G401 (cell line): ENCODE measurements around the gene PSMD13. TPM values are rescaled to one million over a fixed set of nuclear protein-coding genes. Genes with fewer than 3 reads are reported as not detected.

ENCODE experiments used
- DNase-seq: peaks from one replicate; pipeline ENCODE4 v3.0.0-alpha.2; 2015; ENCODE audit warnings: low spot score
- in situ Hi-C: cut with HindIII; loops from 2 replicates; pipeline ENCODE4 v1.10.0; 2016; ENCODE audit warnings: low sequenced_read_pairs, mixed read lengths
- total RNA-seq: library from RNA; depleted of rRNA; stranded (reverse); fragments of >200 nt; shearing (Covaris generic); gene quantifications from 2 replicates; pipeline ENCODE4 v1.2.3, GENCODE V29; 2014

PSMD13 gene
- total RNA-seq, 1 experiment from 2014 or later: 208 TPM

DNA sequence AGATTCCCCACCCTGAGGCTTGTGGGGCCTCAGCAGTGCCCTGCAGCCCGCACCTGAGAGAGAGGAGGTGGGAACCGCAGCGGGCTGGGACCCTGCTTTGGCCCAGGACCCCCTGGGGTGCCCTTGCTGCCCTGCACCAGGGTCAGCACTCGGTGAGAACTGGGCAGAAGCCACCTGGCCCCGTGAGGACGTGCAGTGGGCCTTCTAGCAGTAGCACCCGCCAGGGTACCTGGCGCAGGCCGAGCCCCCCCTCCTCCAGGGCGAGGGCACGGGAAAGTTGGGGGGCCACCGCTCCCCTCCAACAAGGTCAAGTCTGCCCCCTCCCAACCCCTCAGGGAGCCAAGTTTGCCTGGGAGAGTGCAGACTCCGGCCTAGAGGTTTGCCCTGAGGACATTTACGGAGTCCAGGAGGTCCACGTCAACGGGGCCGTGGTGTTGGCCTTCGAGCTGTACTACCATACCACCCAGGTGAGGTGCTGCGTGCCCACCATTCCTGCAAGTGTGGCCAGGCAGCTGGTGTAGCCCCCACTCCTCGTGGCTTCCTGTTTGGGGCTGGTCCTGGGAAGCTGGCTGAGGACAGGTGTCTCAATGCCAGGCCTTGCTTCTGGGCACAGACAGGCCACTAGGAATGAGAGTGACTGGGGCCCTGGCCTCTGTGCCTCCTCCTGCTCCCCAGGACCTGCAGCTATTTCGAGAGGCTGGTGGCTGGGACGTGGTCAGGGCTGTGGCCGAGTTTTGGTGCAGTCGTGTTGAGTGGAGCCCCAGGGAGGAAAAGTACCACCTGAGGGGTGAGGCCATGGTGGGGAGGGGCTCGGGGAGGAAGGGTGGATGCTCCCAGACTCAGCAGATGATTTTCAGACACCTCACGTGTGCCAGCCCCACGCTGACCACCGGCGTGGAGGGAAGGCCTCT is 55.7 kb downstream of the PSMD13 start:
- in situ Hi-C loops: no loop called here
- no peak for DNase-seq

DNA sequence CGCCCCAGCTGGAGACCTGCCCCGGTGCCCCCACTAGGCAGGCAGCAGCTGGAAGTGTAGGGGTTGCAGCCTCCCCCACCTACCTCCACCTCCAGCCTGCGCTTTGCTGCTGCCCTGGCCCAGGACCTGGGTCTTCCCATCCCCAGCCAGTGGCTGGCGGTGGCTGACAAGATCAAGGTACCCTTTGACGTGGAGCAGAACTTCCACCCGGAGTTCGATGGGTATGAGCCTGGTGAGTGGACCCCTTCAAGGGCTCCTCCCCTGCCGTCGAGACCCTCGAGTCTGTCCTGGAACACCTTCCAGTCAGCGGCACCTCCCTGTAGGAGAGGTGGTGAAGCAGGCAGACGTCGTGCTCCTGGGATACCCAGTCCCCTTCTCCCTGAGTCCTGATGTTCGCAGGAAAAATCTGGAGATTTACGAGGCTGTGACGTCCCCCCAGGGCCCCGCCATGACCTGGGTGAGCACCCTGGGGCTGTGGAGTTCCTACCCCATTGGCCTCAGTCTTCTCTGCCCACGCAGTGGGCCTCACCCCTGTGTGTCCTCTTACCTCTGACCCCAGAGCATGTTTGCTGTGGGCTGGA is 56.6 kb downstream of the PSMD13 start:
- no peak for DNase-seq
- in situ Hi-C loops: no loop called here

DNA sequence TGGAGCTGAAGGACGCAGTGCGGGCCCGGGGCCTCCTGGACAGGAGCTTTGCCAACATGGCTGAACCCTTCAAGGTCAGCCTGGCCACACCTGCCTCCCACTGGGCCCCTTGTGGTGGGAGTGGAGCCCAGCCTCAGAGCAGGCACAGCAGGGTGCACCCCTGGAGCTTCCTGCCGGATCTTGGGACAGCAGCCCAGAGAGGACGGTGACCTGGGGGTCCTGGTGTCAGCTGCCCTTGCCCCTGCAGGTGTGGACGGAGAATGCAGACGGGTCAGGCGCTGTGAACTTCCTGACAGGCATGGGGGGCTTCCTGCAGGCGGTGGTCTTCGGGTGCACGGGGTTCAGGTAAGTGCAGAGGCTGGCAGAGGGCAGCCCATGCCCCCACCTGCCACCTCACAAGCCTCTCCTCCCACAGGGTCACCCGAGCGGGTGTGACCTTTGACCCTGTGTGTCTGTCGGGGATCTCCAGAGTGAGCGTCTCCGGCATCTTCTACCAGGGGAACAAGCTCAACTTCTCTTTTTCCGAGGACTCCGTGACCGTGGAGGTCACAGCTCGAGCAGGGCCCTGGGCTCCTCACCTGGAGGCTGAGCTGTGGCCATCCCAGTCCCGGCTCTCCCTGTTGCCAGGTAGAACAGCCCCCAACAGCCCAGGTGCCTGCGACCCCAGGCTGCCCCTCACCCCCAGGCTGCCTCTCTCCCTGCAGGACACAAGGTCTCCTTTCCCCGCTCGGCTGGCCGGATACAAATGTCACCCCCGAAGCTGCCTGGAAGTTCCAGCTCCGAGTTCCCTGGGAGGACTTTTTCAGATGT is 57.3 kb downstream of the PSMD13 start:
- DNase-seq: no peak
- in situ Hi-C loops: no loop called here

DNA sequence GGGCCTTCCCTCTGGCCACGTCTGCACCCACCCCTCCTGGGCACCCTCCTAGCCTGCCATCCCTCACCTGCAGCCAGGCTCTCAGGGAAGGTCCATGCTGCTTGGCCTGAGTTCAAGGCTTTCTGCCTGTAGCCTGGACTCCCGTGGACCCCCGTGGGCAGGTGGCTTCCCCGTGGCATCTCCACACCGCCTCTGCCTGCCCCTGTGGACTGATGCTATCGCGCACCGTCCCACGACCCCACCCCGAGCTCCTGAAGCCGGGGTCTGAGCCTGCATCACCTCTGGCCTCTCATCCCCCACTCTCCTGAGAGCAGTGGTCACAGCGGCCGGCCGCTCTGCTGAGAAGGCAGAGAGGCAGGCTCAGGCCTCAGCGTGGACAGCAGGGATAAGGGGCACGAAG is 58.0 kb downstream of the PSMD13 start:
- in situ Hi-C loops: no loop called here
- DNase-seq: no peak

DNA sequence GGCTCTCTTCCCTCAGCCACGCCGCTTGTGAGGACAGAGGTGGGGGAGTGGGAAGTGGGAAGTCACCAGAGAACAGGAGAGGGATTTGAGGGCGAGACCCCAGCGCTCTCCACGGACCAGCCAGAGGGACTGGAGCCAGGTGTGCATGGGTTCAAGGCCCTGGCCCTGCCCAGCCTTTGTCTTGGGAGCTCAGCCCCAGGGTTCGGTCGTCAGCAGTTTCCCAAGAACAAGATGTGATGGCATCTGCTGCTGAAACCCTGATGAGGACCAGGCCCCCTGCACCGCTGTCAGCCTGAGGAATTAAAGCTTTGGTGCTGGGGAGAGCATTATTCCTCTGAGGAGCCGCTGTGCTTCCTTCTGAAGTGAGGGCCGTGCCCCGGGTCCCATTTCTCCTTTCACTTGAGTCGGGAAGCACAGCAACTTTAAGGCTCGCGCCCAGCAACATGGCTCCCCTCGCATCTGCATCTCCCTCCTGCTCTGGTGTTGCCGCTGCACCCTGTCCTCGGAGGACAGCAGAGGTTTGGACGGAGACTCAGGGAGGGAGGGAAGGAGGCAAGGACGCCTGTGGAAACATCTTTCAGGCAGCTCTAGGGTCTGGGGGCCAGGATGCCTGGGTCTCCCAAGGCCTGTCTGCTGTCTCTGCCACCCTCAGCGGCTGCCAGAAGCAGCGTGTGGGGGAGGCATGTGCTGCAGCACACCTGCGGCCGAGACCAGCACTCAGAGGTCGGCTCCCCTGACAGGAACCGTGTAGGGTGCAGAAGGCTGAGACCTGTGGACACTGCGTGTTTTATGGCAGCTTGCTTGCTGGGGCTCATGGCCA is 58.8 kb downstream of the PSMD13 start:
- no peak for DNase-seq

DNA sequence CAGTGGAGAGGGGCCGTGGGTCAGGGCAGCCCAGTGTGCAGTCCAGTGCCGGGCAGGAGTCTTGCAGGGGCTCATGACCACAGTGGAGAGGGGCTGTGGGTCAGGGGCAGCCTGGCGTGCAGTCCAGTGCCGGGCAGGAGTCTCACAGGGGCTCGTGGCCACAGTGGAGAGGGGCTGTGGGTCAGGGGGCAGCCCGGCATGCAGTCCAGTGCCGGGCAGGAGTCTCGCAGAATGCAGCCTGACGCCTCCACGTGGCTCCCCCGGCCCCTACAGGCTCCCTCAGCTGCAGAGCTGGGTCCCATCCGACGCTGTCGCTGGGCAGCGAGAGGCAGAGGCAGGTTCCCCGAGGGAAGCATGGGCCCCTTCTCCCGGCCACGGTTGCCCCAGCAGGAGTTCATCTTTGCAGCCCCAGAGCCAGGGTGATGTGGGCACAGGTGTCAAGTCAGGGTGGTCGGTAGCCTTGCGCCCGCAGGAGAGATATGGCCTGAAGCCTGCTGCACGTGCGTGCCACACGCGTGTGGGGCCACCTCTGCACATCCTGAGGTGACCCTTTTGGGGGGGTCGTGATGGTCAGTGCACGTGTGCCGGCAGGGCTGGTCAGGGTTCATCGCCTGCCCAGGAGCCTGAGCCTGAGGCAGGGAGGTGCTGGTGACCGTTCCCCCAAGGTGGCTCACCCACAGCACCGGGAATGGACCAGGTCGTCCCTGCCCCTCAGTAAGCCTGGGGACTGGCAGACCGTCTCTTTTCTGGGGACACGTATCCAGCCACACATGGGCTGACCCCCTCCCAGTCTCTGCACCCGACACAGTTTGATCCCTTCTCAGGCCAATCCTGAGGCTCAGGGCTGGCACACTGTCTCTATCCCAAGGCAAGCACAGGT is 59.6 kb downstream of the PSMD13 start:
- in situ Hi-C loops: no loop called here
- no peak for DNase-seq

More for the DNA sequence above, 58.8 kb downstream of the PSMD13 start:
- in situ Hi-C loops: no loop called here

DNA sequence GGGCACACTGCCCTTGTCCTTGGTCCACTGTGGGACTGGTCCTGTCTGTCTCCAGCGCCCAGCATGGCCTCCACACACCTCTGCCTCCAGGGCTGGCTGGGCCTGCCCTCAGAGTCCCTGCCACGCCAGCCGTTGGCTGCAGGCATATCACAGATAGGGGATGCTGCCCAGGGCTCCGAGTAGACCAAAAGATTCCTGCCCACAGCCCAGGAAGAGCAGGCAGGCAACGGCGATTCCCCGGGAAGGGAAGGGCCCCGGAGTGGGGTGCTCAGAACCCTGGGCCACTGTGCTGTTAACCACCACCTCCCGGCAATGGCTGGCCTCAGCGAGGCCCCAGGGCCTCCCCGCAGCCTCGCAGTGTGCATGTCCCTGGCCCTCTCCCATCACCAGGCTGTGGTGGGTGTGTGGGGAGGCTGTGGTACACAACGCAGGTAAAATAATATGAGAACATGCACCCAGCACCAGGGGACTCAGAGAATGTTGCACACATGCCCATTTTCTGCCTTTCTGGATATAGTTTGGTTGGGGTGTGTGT is 60.3 kb downstream of the PSMD13 start:
- DNase-seq: no peak
- in situ Hi-C loops: no loop called here

DNA sequence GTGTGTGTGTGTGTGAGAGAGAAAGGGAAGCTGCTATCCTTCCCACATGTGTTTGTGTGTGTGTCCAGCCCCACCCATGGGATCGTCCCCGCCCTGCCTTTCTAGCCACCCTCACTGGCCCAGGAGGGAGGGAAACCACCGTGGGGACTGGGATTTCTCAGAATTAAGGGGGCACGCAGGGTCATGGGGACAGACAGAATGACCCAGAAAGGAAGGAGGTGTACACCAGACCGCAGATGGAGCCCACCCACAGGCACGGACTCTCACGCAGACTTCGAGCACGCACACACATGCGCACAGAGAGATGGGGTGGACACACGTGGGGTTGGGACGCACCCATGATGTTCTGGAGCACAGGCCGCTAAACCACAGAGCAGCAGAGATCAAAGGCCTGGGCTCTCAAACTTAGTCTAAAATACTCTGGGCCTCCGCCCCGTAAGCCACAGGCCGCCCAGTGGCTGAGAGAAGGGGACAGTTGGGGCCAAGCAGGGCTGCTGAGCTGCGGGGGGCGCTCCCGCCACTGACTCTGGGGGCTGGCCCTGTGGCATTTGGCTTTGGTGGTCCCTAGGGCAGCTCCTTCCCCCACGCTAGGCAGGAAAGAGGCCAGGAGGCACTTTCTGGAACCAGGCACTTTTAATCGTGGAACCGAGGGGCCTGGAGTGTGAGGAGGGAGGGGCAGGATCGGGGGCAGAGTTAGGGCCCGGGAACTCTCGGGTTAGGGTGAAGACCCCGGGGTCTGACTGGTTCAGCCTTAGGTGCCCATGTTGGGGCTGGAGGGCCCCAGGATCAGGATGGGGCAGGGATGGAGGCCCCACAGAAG is 61.0 kb downstream of the PSMD13 start:
- no peak for DNase-seq
- in situ Hi-C loops: no loop called here

DNA sequence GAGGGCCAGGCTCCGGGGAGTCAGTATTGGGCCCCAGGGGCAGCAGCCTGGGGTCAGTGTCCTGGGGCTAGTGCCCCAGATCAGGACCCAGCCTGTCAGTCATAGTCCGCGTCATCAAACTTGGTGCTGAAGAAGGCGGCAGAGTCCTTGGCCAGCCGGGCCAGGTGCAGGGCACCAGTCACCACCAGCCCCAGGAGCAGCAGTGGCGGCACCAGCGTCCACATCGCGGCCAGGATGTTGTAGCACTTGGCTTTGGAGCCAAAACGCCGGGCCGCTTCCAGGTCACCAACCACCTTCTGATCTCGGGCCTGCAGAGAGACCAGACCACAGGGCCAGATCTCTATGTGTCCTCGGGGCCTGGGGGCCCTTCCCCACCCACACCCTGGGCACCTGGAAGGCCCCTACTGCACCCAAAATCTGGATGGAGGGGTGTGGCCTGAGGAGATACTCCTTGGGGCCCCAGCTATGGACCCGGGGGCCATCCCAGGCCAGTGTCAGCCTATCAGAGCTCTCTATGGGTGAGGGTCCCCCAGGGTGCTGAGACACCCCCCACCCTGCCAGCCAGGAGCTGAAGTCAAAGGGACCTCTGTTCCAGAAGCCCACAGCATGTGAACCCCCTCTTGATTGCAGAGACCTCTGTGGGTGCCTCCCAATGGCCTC is 61.8 kb downstream of the PSMD13 start:
- in situ Hi-C loops: no loop called here
- no peak for DNase-seq

DNA sequence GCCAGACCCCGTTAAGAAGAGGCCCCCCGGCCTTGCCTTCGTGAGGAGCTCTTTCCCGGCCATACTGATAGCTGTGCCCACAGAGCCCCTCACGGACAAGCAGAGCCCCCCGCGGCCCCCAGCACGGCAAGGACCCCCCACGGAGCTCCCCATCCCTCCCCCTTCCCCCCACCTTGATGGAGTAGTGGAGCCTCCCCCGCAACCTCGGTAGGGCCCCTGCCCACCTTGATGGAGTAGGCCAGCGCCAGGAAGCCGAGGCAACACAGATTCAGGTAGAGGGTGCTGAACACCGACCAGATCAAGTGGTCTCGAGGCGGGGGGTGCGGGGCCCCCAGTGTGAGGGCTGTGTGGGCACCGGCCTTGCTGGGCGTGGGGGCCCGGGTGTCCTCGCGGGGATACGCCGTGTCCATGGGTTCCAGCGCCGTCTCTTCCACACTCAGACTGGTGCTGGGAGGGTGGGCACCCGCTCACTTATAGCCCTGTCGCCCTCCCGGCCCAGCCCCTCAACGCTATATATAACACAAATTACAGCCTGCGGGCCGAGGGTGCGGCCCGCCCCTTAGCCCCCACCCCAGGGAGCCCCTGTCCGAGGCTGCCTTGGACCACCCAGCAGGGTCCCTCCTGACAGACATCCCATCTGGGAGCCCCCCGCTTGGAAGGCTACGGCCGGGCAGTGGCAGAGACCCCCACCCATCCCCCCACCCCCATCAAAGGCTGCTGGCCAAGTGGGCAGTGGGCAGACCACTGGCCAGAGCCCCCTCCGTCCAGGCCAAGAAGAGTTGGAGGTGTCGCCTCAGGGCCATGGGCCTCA is 62.5 kb downstream of the PSMD13 start, which contains the start of gene IFITM5:
TSS of gene IFITM5 (minus strand) at position 446 of the 811 bp plus-strand sequence. CDS start at position 410, 36 bp downstream.
- no peak for DNase-seq
- in situ Hi-C loops: no loop called here

DNA sequence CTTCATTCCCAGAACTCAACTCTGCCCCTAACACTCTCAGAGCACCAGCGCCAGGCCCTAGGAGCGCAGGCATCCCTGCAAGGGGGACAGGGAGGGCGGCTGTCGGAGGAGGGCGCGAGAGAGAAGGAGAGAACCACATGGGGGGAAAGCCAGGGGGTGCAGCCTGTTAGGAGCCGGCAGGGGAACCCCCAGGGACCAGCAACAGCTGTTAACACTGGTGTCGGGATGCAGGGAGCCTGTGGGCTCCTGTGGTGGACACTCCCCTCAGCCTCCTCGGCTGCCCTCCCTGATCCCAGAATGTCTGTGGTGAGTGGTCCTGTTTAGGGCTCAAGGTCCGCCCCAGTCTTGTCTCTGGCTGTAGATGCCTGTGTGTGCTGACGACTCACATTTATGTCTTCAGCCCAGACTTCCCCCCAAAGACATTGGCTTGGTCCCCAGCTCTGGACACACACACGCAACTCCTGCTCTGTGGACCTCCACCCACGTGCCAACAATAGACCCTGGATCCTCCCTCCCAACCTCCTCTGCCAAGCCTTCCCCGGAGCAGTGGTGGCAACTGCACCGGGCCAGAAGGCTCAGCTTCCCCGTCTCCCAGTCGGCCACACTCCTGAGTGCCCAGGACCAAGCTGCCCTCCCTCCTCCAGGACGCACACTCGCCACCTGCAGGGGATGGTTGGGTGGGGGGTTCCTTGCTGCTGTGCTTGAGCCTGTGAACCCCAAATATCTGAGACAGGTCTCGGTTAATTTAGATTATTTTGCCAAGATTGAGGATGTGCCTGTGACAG is 63.4 kb downstream of the PSMD13 start:
- no peak for DNase-seq

More for the DNA sequence above, 63.4 kb downstream of the PSMD13 start:
- in situ Hi-C loops: no loop called here
